H1 (cell line): ENCODE results near the gene UGT1A7. TPM values are rescaled to one million over a fixed set of nuclear protein-coding genes. Genes with fewer than 3 reads are reported as not detected.

Experiments
- CTCF ChIA-PET: fragments of 300-600 bp; sonication (Branson Sonifier 250); formaldehyde crosslinking; loops from one replicate; lab custom pipeline; 2021; ENCODE audit not compliant: partially characterized antibody; lab: Charles Lee
- POLR2A ChIA-PET: fragments of 300-600 bp; sonication (Branson Sonifier 250); formaldehyde crosslinking; loops from one replicate; lab custom pipeline; 2021; ENCODE audit warnings: inconsistent platforms; ENCODE audit not compliant: partially characterized antibody; lab: Charles Lee
- DNase-seq, 2 experiments: peaks; one replicate each; pipeline versions ENCODE4 v3.0.0 to v3.0.0-alpha.2; 2010 to 2022; ENCODE audit warnings: low spot score in 2 of 2, low read depth in 1 of 2, mixed read lengths in 1 of 2
- FAIRE-seq: peaks from 2 replicates; lab custom pipeline; 2011; peaks lifted over from hg19 to GRCh38; lab: Jason Lieb, UNC
- H2AFZ ChIP-seq: 2 replicates; pipeline ENCODE4 v1.8.1; 2012; ENCODE audit warnings: low read length, inconsistent platforms
- H2AK5ac ChIP-seq: 2 replicates; pipeline ENCODE4 v1.6.1; 2013; ENCODE audit warnings: low read depth, low read length
- H2BK120ac ChIP-seq: replicated peaks from 2 replicates; pipeline ENCODE3; 2013; ENCODE audit warnings: low read depth, low read length, inconsistent platforms
- H2BK12ac ChIP-seq: 2 replicates; pipeline ENCODE4 v1.6.1; 2013; ENCODE audit warnings: low read depth, low read length
- H2BK15ac ChIP-seq: 2 replicates; pipeline ENCODE4 v1.6.1; 2013; ENCODE audit warnings: low read length
- H2BK20ac ChIP-seq: 2 replicates; pipeline ENCODE4 v1.6.1; 2013; ENCODE audit warnings: low read length
- H2BK5ac ChIP-seq: 2 replicates; pipeline ENCODE4 v1.6.1; 2013; ENCODE audit warnings: low read depth, low read length
- H3K14ac ChIP-seq: 2 replicates; pipeline ENCODE4 v1.6.1; 2013; ENCODE audit warnings: inconsistent platforms; ENCODE audit not compliant: insufficient read length
- H3K18ac ChIP-seq: 2 replicates; pipeline ENCODE4 v1.6.1; 2013; ENCODE audit warnings: low read length; ENCODE audit errors: extremely low read depth
- H3K23ac ChIP-seq: 2 replicates; pipeline ENCODE4 v1.6.1; 2013; ENCODE audit warnings: inconsistent platforms; ENCODE audit not compliant: insufficient read length
- H3K23me2 ChIP-seq: 2 replicates; pipeline ENCODE4 v1.6.1; 2013; ENCODE audit warnings: low read depth, low read length
- H3K27ac ChIP-seq: 2 replicates; pipeline ENCODE4 v1.6.1; 2011; ENCODE audit warnings: low read depth, low read length, inconsistent platforms
- H3K27me3 ChIP-seq, 4 experiments: replicated peaks in 1 of 4; 1 replicate in 1 of 4; 2 replicates in 3 of 4; pipeline versions ENCODE4 v1.6.1 to v1.8.1; 2011 to 2013; ENCODE audit warnings: low read length in 3 of 4, mild to moderate bottlenecking in 3 of 4, inconsistent platforms in 2 of 4, mixed read lengths in 2 of 4, moderate library complexity in 1 of 4; ENCODE audit not compliant: control insufficient read depth in 3 of 4, insufficient read depth in 3 of 4; ENCODE audit errors: extremely low read depth in 1 of 4
- H3K36me3 ChIP-seq, 4 experiments: 2 replicates each; pipeline versions ENCODE4 v1.6.1 to v1.8.1; 2011 to 2013; ENCODE audit warnings: mild to moderate bottlenecking in 4 of 4, low read length in 3 of 4, moderate library complexity in 2 of 4, control low read depth in 1 of 4, inconsistent platforms in 1 of 4; ENCODE audit not compliant: insufficient read depth in 4 of 4, control insufficient read depth in 2 of 4
- H3K4ac ChIP-seq: replicated peaks from 2 replicates; pipeline ENCODE3; 2013; ENCODE audit warnings: low read length, low read depth, mixed read lengths, inconsistent platforms; ENCODE audit not compliant: insufficient read length
- H3K4me1 ChIP-seq, 4 experiments: replicated peaks in 1 of 4; 1 replicate in 1 of 4; 2 replicates in 3 of 4; pipeline versions ENCODE4 v1.6.1 to v1.8.1; 2011 to 2013; ENCODE audit warnings: low read length in 3 of 4, inconsistent platforms in 2 of 4, mixed read lengths in 1 of 4; ENCODE audit not compliant: insufficient read depth in 4 of 4, control insufficient read depth in 3 of 4
- H3K4me2 ChIP-seq, 2 experiments: 2 replicates each; pipeline versions ENCODE4 v1.6.1 to v1.8.1; 2011 to 2013; ENCODE audit warnings: low read depth in 2 of 2, low read length in 2 of 2, control low read depth in 1 of 2, inconsistent platforms in 1 of 2, mild to moderate bottlenecking in 1 of 2; ENCODE audit not compliant: insufficient read depth in 1 of 2
- H3K4me3 ChIP-seq, 4 experiments: fragments of 200-600, 300-600 bp in 1 of 4; sonication (generic), shearing (Covaris generic), sonication (Bioruptor Twin) in 1 of 4; 2 replicates each; pipeline versions ENCODE4 v1.5.1 to v1.8.1; 2011 to 2016; ENCODE audit warnings: low read length in 4 of 4, low read depth in 3 of 4, control low read depth in 2 of 4, inconsistent platforms in 2 of 4, mild to moderate bottlenecking in 2 of 4, mixed read lengths in 1 of 4, moderate library complexity in 1 of 4; ENCODE audit not compliant: insufficient read depth in 2 of 4; ENCODE audit errors: extremely low read depth in 1 of 4
- H3K56ac ChIP-seq: replicated peaks from 2 replicates; pipeline ENCODE3; 2013; ENCODE audit warnings: low read depth, mild to moderate bottlenecking, mixed read lengths, low read length, inconsistent platforms; ENCODE audit not compliant: insufficient read length
- H3K79me1 ChIP-seq: 2 replicates; pipeline ENCODE4 v1.6.1; 2013; ENCODE audit warnings: low read depth, low read length, control low read depth
- H3K79me2 ChIP-seq, 2 experiments: 2 replicates each; pipeline versions ENCODE4 v1.6.1 to v1.8.1; 2012 to 2013; ENCODE audit warnings: low read length in 2 of 2, mild to moderate bottlenecking in 2 of 2, inconsistent platforms in 1 of 2; ENCODE audit not compliant: insufficient read depth in 2 of 2, control insufficient read depth in 1 of 2
- H3K9ac ChIP-seq, 4 experiments: replicated peaks in 1 of 4; 1 replicate in 1 of 4; 2 replicates in 3 of 4; pipeline versions ENCODE4 v1.6.1 to v1.8.1; 2011 to 2013; ENCODE audit warnings: low read depth in 3 of 4, low read length in 3 of 4, control low read depth in 2 of 4, mild to moderate bottlenecking in 2 of 4, moderate library complexity in 2 of 4, inconsistent platforms in 1 of 4; ENCODE audit errors: extremely low read depth in 1 of 4
- H3K9me3 ChIP-seq, 2 experiments: 2 replicates each; pipeline versions ENCODE4 v1.6.1 to v1.8.1; 2012 to 2013; ENCODE audit warnings: mild to moderate bottlenecking in 2 of 2, moderate library complexity in 2 of 2, control low read depth in 1 of 2, inconsistent platforms in 1 of 2, low read depth in 1 of 2, low read length in 1 of 2, mixed read lengths in 1 of 2; ENCODE audit not compliant: insufficient read depth in 2 of 2
- H4K20me1 ChIP-seq, 2 experiments: replicated peaks in 1 of 2; 2 replicates each; pipeline versions ENCODE3 to v1.8.1; 2011 to 2013; ENCODE audit warnings: inconsistent platforms in 2 of 2, low read length in 2 of 2, mild to moderate bottlenecking in 1 of 2; ENCODE audit not compliant: insufficient read depth in 2 of 2, control insufficient read depth in 1 of 2
- H4K5ac ChIP-seq: 2 replicates; pipeline ENCODE4 v1.6.1; 2013; ENCODE audit warnings: low read length, low read depth, mixed read lengths, inconsistent platforms; ENCODE audit not compliant: insufficient read length
- H4K8ac ChIP-seq: 2 replicates; pipeline ENCODE4 v1.8.0; 2013; ENCODE audit warnings: mild to moderate bottlenecking, moderate library complexity, low read length, inconsistent platforms; ENCODE audit not compliant: insufficient read depth; ENCODE audit errors: extremely low read depth
- H4K91ac ChIP-seq: replicated peaks from 2 replicates; pipeline ENCODE3; 2013; ENCODE audit warnings: low read length, mixed read lengths, inconsistent platforms; ENCODE audit not compliant: insufficient read length
- BACH1 ChIP-seq: IDR thresholded peaks from 2 replicates; pipeline ENCODE4 v1.6.1; 2012; ENCODE audit warnings: low read length, improper control_type of control experiment
- CBX8 ChIP-seq: fragments of 300-800, 300-1000 bp; sonication (generic); IDR thresholded peaks from 2 replicates; pipeline ENCODE4 v1.7.1; 2016; ENCODE audit warnings: low read depth, low read length, borderline replicate concordance
- POU5F1 ChIP-seq: IDR thresholded peaks from 2 replicates; pipeline ENCODE4 v1.6.1; 2011; ENCODE audit warnings: low read depth, mild to moderate bottlenecking, low read length, moderate library complexity
- SP4 ChIP-seq: IDR thresholded peaks from 2 replicates; pipeline ENCODE4 v1.6.1; 2012; ENCODE audit warnings: low read length, inconsistent platforms
- TAF1 ChIP-seq: IDR thresholded peaks from 2 replicates; pipeline ENCODE4 v1.6.1; 2011; ENCODE audit warnings: mild to moderate bottlenecking, low read depth, low read length
- WGBS, 2 experiments: shearing (Covaris generic) in 1 of 2; methylation state at CpG; one replicate each; pipeline versions ENCODE4 v1.1.6 to v1.1.7; 2013 to 2015; ENCODE audit warnings: low lambda C conversion rate in 2 of 2, mixed read lengths in 2 of 2, inconsistent platforms in 1 of 2, low coverage in 1 of 2, missing lambda C conversion rate in 1 of 2; ENCODE audit not compliant: insufficient replicate concordance in 2 of 2, insufficient coverage in 1 of 2, insufficient read length in 1 of 2; ENCODE audit errors: extremely low coverage in 1 of 2, missing lambda C conversion rate in 1 of 2; 5-methylcytosine and 5-hydroxymethylcytosine counted together
- polyA plus RNA-seq, 7 experiments: library from polyadenylated mRNA; depleted of rRNA in 3 of 7; stranded (reverse) in 5 of 7; unstranded in 2 of 7; fragments of >200 nt in 5 of 7; fragments of 200-250 nt in 2 of 7; gene quantifications; 1 replicate in 5 of 7; 2 replicates in 1 of 7; 4 replicates in 1 of 7; pipeline versions ENCODE4 v1.2.1 to v1.2.3, GENCODE V29; 2011 to 2013; ENCODE audit warnings: missing spikeins in 2 of 7, mixed read lengths in 2 of 7
- total RNA-seq: library from RNA; stranded (reverse); fragmentation: NEBNext Ultra II Directional; extraction: Animal tissue kit (Norgen Biotek cat#: 25700); gene quantifications from 2 replicates; pipeline ENCODE4 v1.2.1, GENCODE V29; 2021

The UGT1A7 gene
- total and polyA plus RNA-seq, 2 of the 8 experiments (the other 6 are each of a cell fraction or from before 2014, with no cell fraction given): not detected

GRCh38 chr2:233692648-233693047 lies 10.9 kb downstream of the UGT1A7 start, which contains the start of gene UGT1A6:
Gene UGT1A6 (plus strand): TSS chr2:233692890. CDS start chr2:233693005, 115 bp downstream.
- H3K79me1 ChIP-seq: no peaks in the 10 kb centered on the region
- H2BK12ac ChIP-seq: no peak within 1 kb of the TSS
- H3K14ac ChIP-seq: no peak within 1 kb of the TSS
- no peak within 1 kb of the TSS for H2BK120ac ChIP-seq
- H3K27ac ChIP-seq: no peak within 1 kb of the TSS
- DNase-seq (no peak), FAIRE-seq (no peak)
- no peaks in the 10 kb centered on the region for H3K27me3 ChIP-seq
- no peak within 1 kb of the TSS for H2AK5ac ChIP-seq
- no peak within 1 kb of the TSS for H3K4me3 ChIP-seq
- no peak within 1 kb of the TSS for H4K8ac ChIP-seq
- no peak within 1 kb of the TSS for H3K56ac ChIP-seq
- no peak within 1 kb of the TSS for H3K4ac ChIP-seq
- no peak within 1 kb of the TSS for H2BK20ac ChIP-seq
- H3K18ac ChIP-seq: no peak within 1 kb of the TSS
- no peak within 1 kb of the TSS for H2BK5ac ChIP-seq
- H3K9me3 ChIP-seq: peaks cover 0 to 2% of the 10 kb centered on the region in 2 experiments; a peak in 1 of 4 replicates
- POLR2A ChIA-PET: no interaction called here
- TF ChIP-seq SP4 (no peak), BACH1 (no peak), TAF1 (no peak), POU5F1 (no peak), CBX8 (no peak)
- CTCF ChIA-PET: interaction anchor here (2.7 kb wide), 1 partner anchor 18 kb away, joined by 19 read pairs; no protein-coding TSS in a partner anchor
- no peaks in the 10 kb centered on the region for H3K36me3 ChIP-seq
- H2BK15ac ChIP-seq: no peak within 1 kb of the TSS
- H4K5ac ChIP-seq: no peak within 1 kb of the TSS
- no peak within 1 kb of the TSS for H4K91ac ChIP-seq
- no peak within 1 kb of the TSS for H3K23ac ChIP-seq
- no peak within 1 kb of the TSS for H2AFZ ChIP-seq
- WGBS, 2 experiments: 96% methylated on average over 4 of the region's 4 CpGs; no CpG with 5 or more reads in 1 of the 2 experiments
- H3K4me2 ChIP-seq: no peak within 1 kb of the TSS
- H4K20me1 ChIP-seq: no peaks in the 10 kb centered on the region
- peaks cover 0 to 8% (median 2%) of the 10 kb centered on the region in 4 experiments; a peak in 1 of 7 replicates for H3K4me1 ChIP-seq
- H3K23me2 ChIP-seq: peaks cover 2% of the 10 kb centered on the region; the same call in 1 of the 2 replicates
- H3K79me2 ChIP-seq: no peaks in the 10 kb centered on the region
- H3K9ac ChIP-seq: no peak within 1 kb of the TSS
